ENCODE data around the gene KRT6B. TPM values are rescaled to one million over a fixed set of nuclear protein-coding genes. Genes with fewer than 3 reads are reported as not detected.
"Not testable (repeated sequence)": the region's sequence is repeated elsewhere in the genome, so short reads cannot be mapped to it uniquely, and the experiment has no call there.

The KRT6B gene
- total RNA-seq = not detected

DNA sequence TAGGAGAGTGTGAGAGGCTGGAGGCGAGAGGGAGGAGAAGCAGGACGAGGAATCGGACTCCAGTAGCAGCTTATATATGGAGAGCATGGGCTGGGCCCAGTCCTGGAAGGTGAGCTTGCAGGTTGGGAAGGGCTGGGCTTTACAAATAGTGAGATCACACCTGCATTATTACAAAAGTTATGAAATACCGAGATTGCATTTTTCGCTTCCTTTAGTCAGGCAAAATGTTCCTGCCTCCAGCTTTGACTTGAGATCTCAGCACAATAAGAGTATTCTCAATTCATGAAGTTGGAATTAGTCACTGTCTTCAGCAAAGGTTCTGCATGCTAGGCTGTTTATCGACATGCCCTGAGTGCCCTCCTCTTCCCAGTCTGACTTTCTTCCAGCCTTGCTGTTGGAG is at the start of gene KRT6B:
Gene KRT6B (minus strand): TSS at position 46 of the 400 bp plus-strand sequence. CDS start 68 bp downstream, outside the sequence.
- no peaks in the 10 kb centered on the region for H3K36me3 Mint-ChIP-seq
- H3K9me3 Mint-ChIP-seq = no peaks in the 10 kb centered on the region
- peaks cover 7% of the 10 kb centered on the region for H3K4me1 Mint-ChIP-seq
- H3K27me3 Mint-ChIP-seq = peaks cover 3% of the 10 kb centered on the region
- no peak for DNase-seq
- no peak within 1 kb of the TSS for H3K4me3 Mint-ChIP-seq
- H3K27ac Mint-ChIP-seq = no peak within 1 kb of the TSS

DNA sequence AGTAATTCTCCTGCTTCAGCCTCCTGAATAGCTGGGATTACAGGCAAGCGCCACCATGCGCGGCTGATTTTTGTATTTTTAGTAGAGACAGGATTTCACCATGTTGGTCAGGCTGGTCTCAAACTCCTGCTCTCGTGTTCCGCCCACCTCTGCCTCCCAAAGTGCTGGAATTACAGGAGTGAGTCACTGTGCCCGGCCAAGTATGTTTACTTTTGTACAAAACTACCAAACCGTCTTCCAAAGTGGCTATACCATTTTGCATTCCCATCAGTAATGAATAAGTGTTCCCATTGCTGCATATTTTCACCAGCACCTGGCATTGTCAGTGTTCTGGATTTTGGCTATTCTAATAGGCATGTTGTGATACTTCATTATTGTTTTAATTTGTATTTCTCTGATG is 49.5 kb upstream of the KRT6B start:
- H3K36me3 Mint-ChIP-seq = no peaks in the 10 kb centered on the region
- no peak overlapping the region for H3K4me3 Mint-ChIP-seq
- no peaks in the 10 kb centered on the region for H3K9me3 Mint-ChIP-seq
- no peak overlapping the region for H3K27ac Mint-ChIP-seq
- no peaks in the 10 kb centered on the region for H3K4me1 Mint-ChIP-seq
- H3K27me3 Mint-ChIP-seq = peaks cover 18% of the 10 kb centered on the region
- DNase-seq = no peak

DNA sequence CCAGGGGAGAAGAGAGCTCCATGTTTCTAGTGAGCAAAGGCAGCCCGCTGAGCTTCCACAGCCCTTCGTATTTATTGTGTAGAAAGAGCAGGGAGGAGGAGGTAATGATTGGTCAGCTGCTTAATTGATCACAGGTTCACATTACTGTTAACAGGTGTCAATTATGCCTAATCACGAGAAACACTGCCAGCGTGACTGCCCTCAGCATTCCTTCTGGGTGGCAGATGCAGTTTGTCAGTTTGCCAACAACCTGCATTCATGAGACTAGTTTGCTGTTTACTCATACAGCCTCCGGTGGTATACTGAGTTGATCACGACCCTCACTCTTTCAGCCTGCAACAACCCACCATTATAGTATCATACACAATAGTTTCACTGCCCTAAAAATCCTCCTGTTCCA is 48.6 kb upstream of the KRT6B start:
- H3K27ac Mint-ChIP-seq, H3K4me3 Mint-ChIP-seq, H3K36me3 Mint-ChIP-seq, H3K4me1 Mint-ChIP-seq, H3K9me3 Mint-ChIP-seq, DNase-seq, H3K27me3 Mint-ChIP-seq: not testable (repeated sequence)

DNA sequence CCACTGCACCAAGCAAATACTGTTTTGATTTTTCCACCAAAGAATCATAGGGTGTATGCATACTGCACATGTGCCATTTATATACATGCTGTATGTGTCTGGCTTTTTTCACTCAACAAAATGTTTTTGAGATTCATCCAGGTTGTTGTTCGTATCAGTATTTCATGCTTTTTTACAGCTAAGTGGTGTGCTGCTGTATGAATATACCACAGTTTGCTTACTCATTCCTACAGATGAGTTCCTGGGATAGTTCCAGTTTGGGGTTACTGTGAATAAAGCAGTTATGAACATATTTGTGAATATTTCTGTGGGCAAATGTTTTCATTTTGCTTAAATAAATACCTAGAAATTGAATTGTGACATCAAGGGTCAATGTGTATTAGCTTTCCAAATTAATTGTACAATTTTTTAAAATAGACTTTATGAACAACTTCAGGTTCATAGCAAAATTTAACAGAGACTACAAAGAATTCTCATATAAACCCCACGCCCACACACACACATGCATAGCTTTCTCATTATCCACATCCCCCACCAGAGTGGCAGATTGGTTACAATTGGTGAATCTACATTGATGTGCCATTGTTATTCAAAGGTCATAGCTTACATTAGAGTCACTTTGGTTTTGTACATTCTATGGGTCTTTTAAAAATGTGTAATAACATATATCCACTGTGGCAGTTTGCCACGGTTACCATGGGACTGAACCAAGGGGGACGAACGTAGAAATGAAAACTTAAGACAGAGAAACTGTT is 48.0 kb upstream of the KRT6B start:
- Mint-ChIP-seq H3K27me3 (peaks cover 3% of the 10 kb centered on the region), H3K4me3 (no peak overlapping the region), H3K27ac (no peak overlapping the region), H3K4me1 (no peaks in the 10 kb centered on the region), H3K9me3 (no peaks in the 10 kb centered on the region), H3K36me3 (no peaks in the 10 kb centered on the region)
- DNase-seq = no peak

DNA sequence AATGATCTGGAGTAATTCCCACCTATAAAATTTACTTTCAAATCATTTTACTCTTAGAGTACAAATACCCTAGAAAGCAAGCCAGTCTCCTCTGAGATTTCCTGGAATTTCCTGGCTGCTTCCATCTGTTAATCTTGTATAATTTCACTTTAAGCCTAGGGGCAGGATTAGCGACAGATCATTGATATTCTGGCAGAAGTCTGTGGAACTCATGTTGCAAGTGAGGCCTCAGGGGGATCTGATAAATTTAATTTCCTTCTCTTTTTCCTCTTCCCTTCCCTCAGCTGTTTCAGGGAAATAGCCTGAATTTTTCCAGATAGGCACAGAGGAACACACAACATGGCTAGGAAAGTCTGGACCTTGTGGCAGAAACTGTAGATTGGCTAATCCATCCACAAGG is 47.0 kb upstream of the KRT6B start:
- Mint-ChIP-seq H3K27me3 (peaks cover 3% of the 10 kb centered on the region), H3K27ac (no peak overlapping the region), H3K36me3 (no peaks in the 10 kb centered on the region), H3K4me3 (no peak overlapping the region), H3K4me1 (no peaks in the 10 kb centered on the region), H3K9me3 (no peaks in the 10 kb centered on the region)
- DNase-seq = no peak

DNA sequence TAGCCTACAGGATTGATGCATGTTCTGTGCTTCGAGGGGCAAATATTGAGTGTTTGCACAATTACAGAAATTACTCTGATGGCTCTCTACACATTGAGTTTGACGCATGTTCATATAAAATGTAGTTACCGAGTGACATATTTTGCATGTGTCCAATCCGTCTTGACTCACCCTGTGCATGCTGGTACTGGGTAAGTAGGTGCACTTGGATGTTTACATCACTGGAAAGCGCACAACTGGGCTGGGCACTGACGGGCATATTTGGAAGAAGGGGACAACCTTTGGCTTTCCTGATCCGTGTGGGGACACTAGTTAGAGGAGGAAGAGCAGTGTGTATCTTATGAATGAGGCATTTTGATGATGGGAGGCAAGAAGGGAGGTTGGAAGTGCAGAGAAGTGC is 46.0 kb upstream of the KRT6B start:
- Mint-ChIP-seq H3K9me3 (no peaks in the 10 kb centered on the region), H3K4me3 (no peak overlapping the region), H3K27me3 (peaks cover 3% of the 10 kb centered on the region), H3K36me3 (no peaks in the 10 kb centered on the region), H3K4me1 (no peaks in the 10 kb centered on the region), H3K27ac (no peak overlapping the region)
- DNase-seq = no peak

DNA sequence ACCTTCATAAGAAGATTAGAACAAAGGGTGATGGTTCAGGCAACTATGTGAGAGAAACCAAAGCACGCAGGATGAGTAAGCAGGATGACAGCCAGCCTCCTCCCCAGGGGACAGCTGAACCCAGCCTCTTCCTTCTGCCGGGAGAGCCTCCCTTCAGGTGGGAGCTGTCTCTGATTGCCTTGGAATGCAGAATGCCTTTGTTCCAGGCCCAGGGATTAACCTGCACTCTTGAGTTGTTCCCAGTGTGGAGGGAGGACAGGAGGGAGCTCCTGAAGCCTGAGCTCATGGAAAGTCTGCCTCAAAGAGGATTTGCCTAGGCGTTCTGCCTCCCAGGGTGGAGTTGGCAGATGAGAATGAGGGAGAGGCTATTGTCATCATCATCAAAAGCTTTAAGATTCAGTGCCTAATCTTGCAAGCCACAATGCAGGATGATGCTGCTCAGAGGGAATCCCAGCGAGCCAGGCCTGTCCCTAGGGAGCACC is 44.7 kb upstream of the KRT6B start:
- H3K36me3 Mint-ChIP-seq = no peaks in the 10 kb centered on the region
- H3K4me1 Mint-ChIP-seq = no peaks in the 10 kb centered on the region
- peaks cover 3% of the 10 kb centered on the region for H3K27me3 Mint-ChIP-seq
- H3K9me3 Mint-ChIP-seq = no peaks in the 10 kb centered on the region
- no peak overlapping the region for H3K4me3 Mint-ChIP-seq
- no peak overlapping the region for H3K27ac Mint-ChIP-seq
- DNase-seq = no peak

DNA sequence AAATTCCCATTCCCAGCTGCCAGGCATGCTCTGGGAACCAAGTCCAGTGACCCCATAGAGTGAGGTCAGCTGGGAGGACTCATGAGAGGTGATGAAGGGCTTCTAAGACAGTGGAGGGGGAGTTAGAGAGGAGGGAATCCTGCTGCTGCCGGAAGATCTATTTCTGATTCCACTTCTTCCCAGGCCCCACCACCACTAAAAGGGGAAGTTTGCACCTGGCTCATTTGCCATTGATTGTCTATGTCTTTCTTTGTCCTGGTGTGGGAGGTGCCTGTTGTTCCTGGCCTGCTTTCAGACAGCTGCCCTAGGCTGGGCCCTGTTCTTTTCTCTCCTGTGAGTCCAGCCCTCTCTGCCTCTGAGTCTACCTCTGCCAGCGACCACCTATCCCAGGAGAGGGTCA is 44.1 kb upstream of the KRT6B start:
- Mint-ChIP-seq H3K4me1 (no peaks in the 10 kb centered on the region), H3K27ac (no peak overlapping the region)

DNA sequence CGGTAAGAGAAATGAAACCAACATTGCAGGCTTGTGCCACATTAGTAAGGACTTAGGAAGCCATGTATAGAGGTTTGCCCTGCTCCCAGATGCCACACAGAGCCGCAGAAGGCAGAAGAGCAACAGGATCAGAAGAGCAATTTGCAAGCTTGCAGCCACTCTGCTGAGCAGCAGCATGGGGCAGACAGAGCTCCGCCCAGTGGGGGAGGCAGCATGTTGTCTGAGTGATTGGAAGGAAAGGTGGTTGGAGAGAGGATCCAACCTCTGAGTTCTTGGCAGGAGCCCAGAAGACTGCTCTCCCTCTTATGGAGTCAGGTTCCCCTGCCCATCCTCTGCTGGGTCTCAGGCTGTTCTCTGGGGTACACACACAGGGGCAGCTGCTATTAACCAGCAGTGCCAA is 43.4 kb upstream of the KRT6B start:
- Mint-ChIP-seq H3K4me1 (no peaks in the 10 kb centered on the region), H3K27ac (no peak overlapping the region), H3K9me3 (no peaks in the 10 kb centered on the region), H3K27me3 (peaks cover 6% of the 10 kb centered on the region), H3K4me3 (no peak overlapping the region), H3K36me3 (no peaks in the 10 kb centered on the region)
- no peak for DNase-seq

More for the DNA sequence above, 44.1 kb upstream of the KRT6B start:
- Mint-ChIP-seq H3K27me3 (peaks cover 6% of the 10 kb centered on the region), H3K4me3 (no peak overlapping the region), H3K9me3 (no peaks in the 10 kb centered on the region), H3K36me3 (no peaks in the 10 kb centered on the region)
- DNase-seq = no peak

DNA sequence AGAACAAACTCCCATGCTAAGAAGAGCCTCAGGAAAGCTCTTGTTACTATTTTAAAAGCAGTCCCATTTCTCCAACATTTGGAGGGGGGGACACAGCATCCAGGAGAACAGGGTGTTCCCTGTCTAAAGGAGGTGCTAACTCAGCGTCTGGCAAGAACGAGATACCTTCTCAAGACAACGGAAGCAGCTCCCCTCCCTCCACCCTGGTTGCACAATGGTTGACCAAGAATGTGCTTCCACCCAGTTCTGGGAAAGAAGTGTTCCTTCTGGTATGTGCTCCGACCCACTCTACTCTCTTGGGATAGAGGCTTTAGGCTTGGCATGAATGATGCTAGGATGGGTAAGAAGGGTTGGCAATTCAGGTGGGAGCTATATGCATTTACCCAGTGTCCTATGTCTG is 42.6 kb upstream of the KRT6B start:
- peaks cover 3% of the 10 kb centered on the region for H3K27me3 Mint-ChIP-seq
- no peaks in the 10 kb centered on the region for H3K4me1 Mint-ChIP-seq
- DNase-seq = no peak
- H3K4me3 Mint-ChIP-seq = no peak overlapping the region
- H3K9me3 Mint-ChIP-seq = no peaks in the 10 kb centered on the region
- no peaks in the 10 kb centered on the region for H3K36me3 Mint-ChIP-seq
- H3K27ac Mint-ChIP-seq = no peak overlapping the region

DNA sequence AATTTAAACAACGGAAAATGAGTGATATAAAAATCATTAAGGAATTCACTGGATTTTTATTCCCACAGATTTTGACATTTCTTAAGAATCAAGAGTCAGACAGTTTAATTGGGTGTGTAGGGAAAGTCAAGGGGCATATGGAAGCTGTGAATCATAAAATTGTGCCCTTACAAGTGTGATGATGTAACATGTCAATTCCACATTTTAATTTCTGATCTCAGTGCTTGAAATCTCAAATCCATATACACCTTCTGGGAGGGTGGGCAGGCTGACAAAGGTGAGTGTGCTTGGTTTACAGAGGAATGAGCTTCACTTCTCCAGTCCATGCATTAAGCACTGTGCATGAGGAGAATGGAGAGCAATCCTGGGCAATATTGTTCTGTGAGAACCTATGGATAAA is 42.2 kb upstream of the KRT6B start:
- peaks cover 3% of the 10 kb centered on the region for H3K27me3 Mint-ChIP-seq
- no peaks in the 10 kb centered on the region for H3K9me3 Mint-ChIP-seq
- no peaks in the 10 kb centered on the region for H3K36me3 Mint-ChIP-seq
- H3K4me3 Mint-ChIP-seq = no peak overlapping the region
- no peaks in the 10 kb centered on the region for H3K4me1 Mint-ChIP-seq
- H3K27ac Mint-ChIP-seq = no peak overlapping the region
- no peak for DNase-seq

DNA sequence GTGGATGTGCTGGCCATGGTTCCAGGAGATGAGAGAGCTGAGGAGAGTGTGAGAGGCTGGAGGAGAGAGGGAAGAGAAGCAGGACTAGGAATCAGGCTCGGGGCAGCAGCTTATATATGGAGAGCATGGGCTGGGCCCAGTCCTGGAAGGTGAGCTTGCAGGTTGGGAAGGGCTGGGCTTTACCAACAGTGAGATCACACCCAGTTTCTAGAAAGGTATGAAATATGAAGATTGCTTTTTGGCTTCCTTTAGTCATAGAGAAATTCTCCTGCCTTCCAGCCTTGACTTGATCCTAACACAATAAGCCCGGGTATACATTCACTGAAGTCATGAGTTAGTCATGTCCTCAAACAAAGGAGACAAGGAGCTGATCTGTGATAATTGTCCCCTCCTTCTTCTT is 41.2 kb upstream of the KRT6B start, which contains the start of gene KRT6A:
Gene KRT6A (minus strand): TSS at position 86 of the 400 bp plus-strand sequence. CDS start 69 bp downstream, at position 17.
- Mint-ChIP-seq H3K27ac (no peak within 1 kb of the TSS), H3K4me3 (no peak within 1 kb of the TSS), H3K4me1 (no peaks in the 10 kb centered on the region), H3K9me3 (no peaks in the 10 kb centered on the region), H3K36me3 (no peaks in the 10 kb centered on the region), H3K27me3 (peaks cover 3% of the 10 kb centered on the region)
- DNase-seq = no peak

DNA sequence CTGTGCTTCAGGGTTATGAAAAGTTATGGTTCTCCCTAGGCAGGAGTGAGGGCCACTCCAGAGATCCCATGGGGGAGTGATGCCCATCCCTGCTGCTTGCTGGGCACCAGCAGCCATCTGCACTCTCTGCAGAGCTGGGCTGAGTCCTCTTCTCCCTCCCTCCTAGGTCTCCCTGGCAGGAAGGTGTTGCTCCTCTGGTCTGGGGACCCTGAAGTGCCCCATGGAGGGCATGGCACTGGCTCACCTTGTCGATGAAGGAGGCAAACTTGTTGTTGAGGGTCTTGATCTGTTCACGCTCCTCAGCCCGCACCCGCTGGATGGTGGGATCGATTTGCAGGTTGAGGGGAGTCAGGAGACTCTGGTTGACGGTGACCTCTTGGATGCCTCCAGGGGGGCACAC is 40.5 kb upstream of the KRT6B start:
- H3K9me3 Mint-ChIP-seq, H3K36me3 Mint-ChIP-seq, H3K4me3 Mint-ChIP-seq, H3K27me3 Mint-ChIP-seq, H3K27ac Mint-ChIP-seq, H3K4me1 Mint-ChIP-seq, DNase-seq: not testable (repeated sequence)

DNA sequence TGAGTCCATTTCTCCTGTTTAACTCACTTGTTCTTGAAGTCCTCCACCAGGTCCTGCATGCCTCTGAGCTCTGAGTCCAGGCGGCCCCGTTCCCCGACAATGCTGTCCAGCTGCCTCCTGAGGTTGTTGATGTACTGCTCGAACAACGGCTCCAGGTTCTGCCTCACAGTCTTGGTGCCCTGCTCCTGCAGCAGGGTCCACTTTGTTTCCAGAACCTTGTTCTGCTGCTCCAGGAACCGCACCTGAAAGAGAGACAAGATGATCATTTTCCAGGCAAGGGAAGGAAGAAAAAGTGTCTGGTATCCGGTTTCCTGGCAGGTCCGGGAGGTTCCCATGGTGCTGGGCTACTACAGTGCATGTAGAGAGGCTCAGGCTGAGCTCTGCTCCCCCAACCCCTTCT is 39.5 kb upstream of the KRT6B start:
- not testable (repeated sequence) for H3K36me3 Mint-ChIP-seq, H3K27ac Mint-ChIP-seq, H3K4me3 Mint-ChIP-seq, H3K27me3 Mint-ChIP-seq, H3K4me1 Mint-ChIP-seq, H3K9me3 Mint-ChIP-seq, DNase-seq

DNA sequence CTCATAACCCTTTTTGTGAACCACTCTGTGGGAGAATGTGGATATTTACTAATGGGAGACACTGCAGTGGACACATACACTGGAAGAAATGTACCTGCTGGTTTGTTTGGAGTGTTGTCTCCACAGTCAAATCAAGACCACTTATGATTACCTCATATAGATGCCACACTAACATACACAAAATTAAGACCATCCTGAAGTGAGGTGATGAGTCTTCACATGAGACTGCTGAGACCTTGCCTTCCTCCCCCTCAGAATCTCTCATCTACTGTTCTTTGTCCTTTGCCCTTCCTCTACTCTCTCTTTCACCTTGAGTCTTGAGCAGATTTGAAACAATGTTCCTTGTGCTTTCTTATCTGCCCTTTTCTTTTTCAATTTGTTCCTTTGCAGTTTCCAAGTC is 36.8 kb upstream of the KRT6B start:
- H3K4me3 Mint-ChIP-seq = no peak overlapping the region
- peaks cover 3% of the 10 kb centered on the region for H3K36me3 Mint-ChIP-seq
- no peak for DNase-seq
- peaks cover 12% of the 10 kb centered on the region for H3K9me3 Mint-ChIP-seq
- no peak overlapping the region for H3K27ac Mint-ChIP-seq
- peaks cover 27% of the 10 kb centered on the region for H3K27me3 Mint-ChIP-seq
- H3K4me1 Mint-ChIP-seq = no peaks in the 10 kb centered on the region

DNA sequence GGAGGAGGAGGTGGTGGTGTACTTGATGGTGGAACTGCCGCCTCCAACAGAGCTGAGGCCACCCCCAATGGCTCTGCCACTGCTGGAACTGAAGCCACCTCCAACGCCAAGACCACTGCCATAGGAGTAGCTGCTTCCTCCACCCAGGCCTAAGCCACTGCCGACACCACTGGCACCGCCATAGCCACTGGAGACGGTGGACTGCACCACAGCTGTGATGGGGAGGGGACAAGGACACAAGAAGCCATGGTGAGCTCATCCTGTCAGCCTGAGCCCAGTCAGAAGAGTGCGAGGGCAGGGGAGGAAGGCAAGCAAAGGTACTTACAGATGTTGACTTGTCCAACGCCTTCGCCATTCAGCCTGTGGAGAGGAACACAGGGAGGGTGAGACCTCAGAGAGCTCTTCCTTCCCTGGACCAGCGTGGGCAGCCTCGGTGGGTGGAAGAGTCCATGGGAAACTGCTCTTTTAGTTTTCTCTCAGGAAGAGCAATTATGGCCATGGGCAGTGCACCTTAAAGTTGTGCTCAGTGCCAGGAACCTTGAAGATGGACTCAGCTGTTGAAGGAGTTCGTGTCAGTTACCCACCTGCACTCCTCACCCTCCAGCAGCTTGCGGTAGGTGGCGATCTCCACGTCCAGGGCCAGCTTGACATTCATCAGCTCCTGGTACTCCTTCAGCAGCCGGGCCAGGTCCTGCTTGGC is 35.9 kb upstream of the KRT6B start:
- not testable (repeated sequence) for H3K27ac Mint-ChIP-seq, DNase-seq

More for the DNA sequence above, 35.9 kb upstream of the KRT6B start:
- H3K4me3 Mint-ChIP-seq, H3K4me1 Mint-ChIP-seq, H3K36me3 Mint-ChIP-seq: not testable (repeated sequence)
- Mint-ChIP-seq H3K9me3 (peaks cover 12% of the 10 kb centered on the region), H3K27me3 (peaks cover 35% of the 10 kb centered on the region)

All from activated naive CD8-positive, alpha-beta T cell treated with anti-CD3 and anti-CD28 coated beads for 36 hours (primary cell).